ENCODE measurements around the gene NPRL2.

GRCh38 chr3:50358355-50358910, 7.9 kb upstream of the NPRL2 start:
- no peak for TF ChIP-seq SP1 (IDR thresholded peaks at IDR 0.05; ENCODE audit: low read depth)
- TF ChIP-seq CTCF (IDR thresholded peaks at IDR 0.05 in 2 of 3, conservative IDR thresholded peaks at IDR 0.05 in 1 of 3; ENCODE audit: borderline replicate concordance in 1 of 3, insufficient read depth in 1 of 3, low read depth in 2 of 3, low read length in 2 of 3), result no peak
- TF ChIP-seq MAX (IDR thresholded peaks at IDR 0.05), result no peak
- TF ChIP-seq POLR2AphosphoS5 (IDR thresholded peaks at IDR 0.05; ENCODE audit: low read depth, low read length), result no peak
- TF ChIP-seq CEBPB (IDR thresholded peaks at IDR 0.05; ENCODE audit: low read depth), result no peak
- no peak for TF ChIP-seq EZH2 (IDR thresholded peaks at IDR 0.05)
- TF ChIP-seq EGR1 (IDR thresholded peaks at IDR 0.05; ENCODE audit: low read depth), result no peak
- no peak for TF ChIP-seq POLR2A (IDR thresholded peaks at IDR 0.05; ENCODE audit: borderline replicate concordance, extremely low read depth, insufficient read depth, insufficient read length)
- no peak for TF ChIP-seq ZNF274 (IDR thresholded peaks at IDR 0.05; ENCODE audit: low read depth, low read length)
- TF ChIP-seq YY1 (IDR thresholded peaks at IDR 0.05; ENCODE audit: extremely low read depth, insufficient replicate concordance, low read depth, low read length), result no peak
- no peak for TF ChIP-seq JUND (IDR thresholded peaks at IDR 0.05)
- no peak for TF ChIP-seq RAD21 (IDR thresholded peaks at IDR 0.05; ENCODE audit: low read depth)
